Breast epithelium (tissue), 4 donors: ENCODE results near the gene ROBO2. TPM values are rescaled to one million over a fixed set of nuclear protein-coding genes. Genes with fewer than 3 reads are reported as not detected.

Experiments used
- DNase-seq, 2 donors: peaks; one replicate each; pipeline ENCODE4 v3.0.0-alpha.2; 2019; ENCODE audit warnings: low spot score in 2 of 2
- H3K27ac ChIP-seq, 2 donors: fragments of 200-600 bp; sonication (generic) in 1 of 2; one replicate each; pipeline ENCODE4 v1.5.1; 2016 to 2019; ENCODE audit warnings: mild to moderate bottlenecking in 1 of 2
- H3K27me3 ChIP-seq, 2 donors: fragments of 200-600 bp; sonication (generic) in 1 of 2; one replicate each; pipeline versions ENCODE4 v1.5.1 to v1.6.0; 2017 to 2019; ENCODE audit warnings: control low read depth in 1 of 2, mild to moderate bottlenecking in 1 of 2
- H3K36me3 ChIP-seq: fragments of 200-600 bp; one replicate; pipeline ENCODE4 v1.5.1; 2019
- H3K4me1 ChIP-seq, 2 donors: fragments of 200-600 bp; sonication (generic); one replicate each; pipeline ENCODE4 v1.5.1; 2016 to 2019; ENCODE audit warnings: control low read depth in 1 of 2
- H3K4me3 ChIP-seq, 3 donors: fragments of 200-600 bp; sonication (generic); 1 replicate in 2 of 3; 2 replicates in 1 of 3; pipeline ENCODE4 v1.5.1; 2016 to 2019; ENCODE audit warnings: mild to moderate bottlenecking in 3 of 3, moderate library complexity in 2 of 3
- H3K9me3 ChIP-seq, 2 donors: fragments of 200-600 bp; sonication (generic) in 1 of 2; one replicate each; pipeline ENCODE4 v1.5.1; 2016 to 2019; ENCODE audit warnings: control low read depth in 1 of 2
- POLR2A ChIP-seq: fragments of 450-650 bp; IDR thresholded peaks from one replicate; pipeline ENCODE4 v1.6.1; 2016; ENCODE audit warnings: antibody characterized with exemption, mild to moderate bottlenecking, moderate library complexity
- POLR2AphosphoS5 ChIP-seq, 3 donors: sonication (generic); formaldehyde crosslinking; IDR thresholded peaks; one replicate each; pipeline ENCODE4 v1.6.1; 2017; ENCODE audit warnings: antibody characterized with exemption in 3 of 3
- intact Hi-C: fragments of 100-400 bp; cut with DNase I; formaldehyde crosslinking; loops from one replicate; pipeline ENCODE4 v1.15.1; 2023; ENCODE audit warnings: low total_unique reads
- total RNA-seq, 3 donors: library from RNA; depleted of rRNA; stranded (reverse); fragments of >200 nt; gene quantifications; one replicate each; pipeline ENCODE4 v1.1.0, GENCODE V29; 2016
- TF ChIP-seq, protein P1 (sequence below), 3 donors: fragments of 450-650 bp; IDR thresholded peaks; one replicate each; pipeline ENCODE4 v1.5.1; 2016 to 2017; ENCODE audit warnings: antibody characterized with exemption in 3 of 3, mild to moderate bottlenecking in 3 of 3, moderate library complexity in 3 of 3

ROBO2 gene
- total RNA-seq, 3 donors from 2014 or later, result 0.98 to 1.4 (median 1.3) TPM

DNA sequence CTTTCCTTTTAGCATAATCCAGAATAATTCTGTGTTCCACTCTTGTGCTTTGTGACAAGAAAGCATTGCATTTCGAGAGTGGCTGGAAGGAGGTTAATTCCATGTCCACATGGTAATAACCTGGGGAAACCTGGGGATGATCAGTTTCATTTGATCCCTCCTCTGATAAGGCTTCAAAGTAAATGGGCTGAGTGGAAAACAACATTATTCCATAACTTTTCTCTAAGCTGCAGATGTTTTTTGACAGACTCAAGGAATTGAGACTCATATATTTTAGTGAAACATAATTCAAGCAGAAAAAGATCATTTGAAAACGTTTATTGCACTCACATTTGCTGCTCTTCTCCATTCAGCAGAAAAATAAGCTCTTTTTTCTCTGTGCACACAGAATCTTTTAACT is 44.6 kb downstream of the ROBO2 start:
- Histone ChIP-seq H3K36me3 (no peaks in the 10 kb centered on the region), H3K4me1 (no peaks in the 10 kb centered on the region), H3K27ac (no peak overlapping the region), H3K27me3 (no peaks in the 10 kb centered on the region), H3K9me3 (no peaks in the 10 kb centered on the region), H3K4me3 (no peak overlapping the region)
- TF ChIP-seq POLR2AphosphoS5 (IDR thresholded peaks at IDR 0.05) (no peak), POLR2A (no peak)
- TF ChIP-seq, protein P1, sequence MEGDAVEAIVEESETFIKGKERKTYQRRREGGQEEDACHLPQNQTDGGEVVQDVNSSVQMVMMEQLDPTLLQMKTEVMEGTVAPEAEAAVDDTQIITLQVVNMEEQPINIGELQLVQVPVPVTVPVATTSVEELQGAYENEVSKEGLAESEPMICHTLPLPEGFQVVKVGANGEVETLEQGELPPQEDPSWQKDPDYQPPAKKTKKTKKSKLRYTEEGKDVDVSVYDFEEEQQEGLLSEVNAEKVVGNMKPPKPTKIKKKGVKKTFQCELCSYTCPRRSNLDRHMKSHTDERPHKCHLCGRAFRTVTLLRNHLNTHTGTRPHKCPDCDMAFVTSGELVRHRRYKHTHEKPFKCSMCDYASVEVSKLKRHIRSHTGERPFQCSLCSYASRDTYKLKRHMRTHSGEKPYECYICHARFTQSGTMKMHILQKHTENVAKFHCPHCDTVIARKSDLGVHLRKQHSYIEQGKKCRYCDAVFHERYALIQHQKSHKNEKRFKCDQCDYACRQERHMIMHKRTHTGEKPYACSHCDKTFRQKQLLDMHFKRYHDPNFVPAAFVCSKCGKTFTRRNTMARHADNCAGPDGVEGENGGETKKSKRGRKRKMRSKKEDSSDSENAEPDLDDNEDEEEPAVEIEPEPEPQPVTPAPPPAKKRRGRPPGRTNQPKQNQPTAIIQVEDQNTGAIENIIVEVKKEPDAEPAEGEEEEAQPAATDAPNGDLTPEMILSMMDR (IDR thresholded peaks at IDR 0.05), result no peak
- intact Hi-C loops, result no loop called here
- no peak for DNase-seq

GRCh38 chr3:77086408-77086807 is 46.5 kb downstream of the ROBO2 start:
- TF ChIP-seq POLR2AphosphoS5 (IDR thresholded peaks at IDR 0.05) (no peak), POLR2A (no peak)
- TF ChIP-seq, protein P1 (IDR thresholded peaks at IDR 0.05), result no peak
- DNase-seq, result no peak
- no peaks in the 10 kb centered on the region for H3K4me1 ChIP-seq
- H3K36me3 ChIP-seq, result no peaks in the 10 kb centered on the region
- no peaks in the 10 kb centered on the region for H3K27me3 ChIP-seq
- intact Hi-C loops, result no loop called here
- H3K27ac ChIP-seq, result no peak overlapping the region
- no peaks in the 10 kb centered on the region for H3K9me3 ChIP-seq
- H3K4me3 ChIP-seq, result no peak overlapping the region

DNA sequence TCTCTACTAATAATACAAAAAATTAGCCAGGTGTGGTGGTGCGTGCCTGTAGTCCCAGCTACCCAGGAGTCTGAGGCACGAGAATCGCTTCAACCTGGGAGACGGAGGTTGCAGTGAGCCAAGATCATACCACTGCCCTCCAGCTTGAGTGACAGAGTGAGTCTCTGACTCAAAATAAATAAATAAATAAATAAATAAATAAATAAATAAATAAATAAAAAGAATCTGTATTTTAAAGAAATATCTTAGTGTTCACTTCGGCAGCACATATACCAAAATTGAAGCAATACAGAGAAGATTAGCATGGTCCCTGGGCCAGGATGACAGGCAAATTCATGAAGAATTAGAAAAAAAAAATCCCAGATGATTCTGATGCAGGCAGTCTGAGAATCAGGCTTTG is 51.9 kb downstream of the ROBO2 start:
- H3K27ac ChIP-seq, result no peak overlapping the region
- H3K4me3 ChIP-seq, result no peak overlapping the region
- H3K27me3 ChIP-seq, result no peaks in the 10 kb centered on the region
- H3K9me3 ChIP-seq, result no peaks in the 10 kb centered on the region
- TF ChIP-seq POLR2AphosphoS5 (IDR thresholded peaks at IDR 0.05), result no peak
- TF ChIP-seq, protein P1 (IDR thresholded peaks at IDR 0.05), result no peak
- TF ChIP-seq POLR2A, result no peak
- no peaks in the 10 kb centered on the region for H3K36me3 ChIP-seq
- DNase-seq, result no peak
- intact Hi-C loops, result no loop called here
- no peaks in the 10 kb centered on the region for H3K4me1 ChIP-seq

DNA sequence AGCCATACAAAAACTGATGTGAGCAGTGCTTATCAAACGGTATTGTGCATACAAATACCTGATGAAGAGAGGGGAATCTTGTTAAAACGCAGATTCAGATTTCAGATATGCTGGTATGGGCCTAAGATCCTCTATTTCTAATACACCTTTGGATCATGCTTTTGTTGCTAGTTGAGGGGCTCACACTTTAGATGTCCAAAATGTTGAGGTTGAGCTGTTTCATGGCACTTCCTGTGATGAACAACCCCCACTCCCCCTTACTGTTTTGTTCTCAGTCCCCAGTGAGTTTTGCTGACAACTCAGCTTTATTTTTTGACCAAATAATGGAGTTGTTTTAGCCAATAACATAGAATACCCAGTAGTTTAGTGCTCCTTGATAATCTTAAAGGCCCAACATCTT is 53.2 kb downstream of the ROBO2 start:
- Histone ChIP-seq H3K36me3 (no peaks in the 10 kb centered on the region), H3K27me3 (no peaks in the 10 kb centered on the region), H3K27ac (no peak overlapping the region), H3K4me3 (no peak overlapping the region), H3K9me3 (no peaks in the 10 kb centered on the region), H3K4me1 (no peaks in the 10 kb centered on the region)
- no peak for DNase-seq
- TF ChIP-seq, protein P1 (IDR thresholded peaks at IDR 0.05), result no peak
- no peak for TF ChIP-seq POLR2A
- intact Hi-C loops, result no loop called here

GRCh38 chr3:77096145-77096544 is 56.2 kb downstream of the ROBO2 start:
- DNase-seq, result no peak
- Histone ChIP-seq H3K27me3 (no peaks in the 10 kb centered on the region), H3K9me3 (no peaks in the 10 kb centered on the region), H3K4me1 (no peaks in the 10 kb centered on the region), H3K4me3 (no peak overlapping the region), H3K27ac (no peak overlapping the region), H3K36me3 (no peaks in the 10 kb centered on the region)
- intact Hi-C loops, result no loop called here
- TF ChIP-seq, protein P1 (IDR thresholded peaks at IDR 0.05), result no peak
- TF ChIP-seq POLR2AphosphoS5 (IDR thresholded peaks at IDR 0.05), result no peak
- TF ChIP-seq POLR2A, result no peak
